SH-SY5Y (cell line): ENCODE results near the gene KIAA1755.

Source experiments
- GATA2 ChIP-seq: IDR thresholded peaks from 2 replicates; pipeline ENCODE4 v1.6.1; 2011; ENCODE audit warnings: mild to moderate bottlenecking, low read depth, low read length
- GATA3 ChIP-seq: IDR thresholded peaks from 2 replicates; pipeline ENCODE4 v1.6.1; 2011; ENCODE audit warnings: low read depth, mild to moderate bottlenecking, low read length, moderate library complexity

GRCh38 chr20:38198238-38198861, 62.2 kb downstream of the KIAA1755 start:
- no peak for TF ChIP-seq GATA3
- no peak for TF ChIP-seq GATA2
